GM23338 (cell line): ENCODE data around the gene NPIPB2.

Experiments
- EZH2 ChIP-seq: fragments of 200-600 bp; sonication (generic); IDR thresholded peaks from one replicate; pipeline ENCODE4 v1.8.0; 2017; ENCODE audit warnings: antibody characterized with exemption, mild to moderate bottlenecking, low read depth; ENCODE audit not compliant: unreplicated experiment
- EZH2phosphoT487 ChIP-seq: fragments of 200-600 bp; sonication (generic); IDR thresholded peaks from one replicate; pipeline ENCODE4 v1.8.1; 2018; ENCODE audit warnings: antibody characterized with exemption; ENCODE audit not compliant: unreplicated experiment
- JUNB ChIP-seq: IDR thresholded peaks from one replicate; pipeline ENCODE4 v1.6.1; 2016; ENCODE audit warnings: antibody characterized with exemption; ENCODE audit not compliant: unreplicated experiment
- POLR2AphosphoS5 ChIP-seq: IDR thresholded peaks from 2 replicates; pipeline ENCODE4 v1.6.1; 2016; ENCODE audit warnings: antibody characterized with exemption, low read depth
- ZNF331 ChIP-seq: fragments of 250-450 bp; sonication (Bioruptor Pico); IDR thresholded peaks from 2 replicates; pipeline ENCODE4 v1.5.0; 2020; ENCODE audit warnings: low read depth, mild to moderate bottlenecking, moderate library complexity
- TF ChIP-seq, protein P1 (sequence below), 2 experiments: fragments of 200-600 bp in 1 of 2; sonication (generic) in 1 of 2; conservative IDR thresholded peaks; 2 replicates each; pipeline versions ENCODE4 v1.5.1 to v1.6.1; 2016 to 2017; ENCODE audit warnings: antibody characterized with exemption in 2 of 2, low read depth in 2 of 2, mild to moderate bottlenecking in 2 of 2, moderate library complexity in 1 of 2

DNA sequence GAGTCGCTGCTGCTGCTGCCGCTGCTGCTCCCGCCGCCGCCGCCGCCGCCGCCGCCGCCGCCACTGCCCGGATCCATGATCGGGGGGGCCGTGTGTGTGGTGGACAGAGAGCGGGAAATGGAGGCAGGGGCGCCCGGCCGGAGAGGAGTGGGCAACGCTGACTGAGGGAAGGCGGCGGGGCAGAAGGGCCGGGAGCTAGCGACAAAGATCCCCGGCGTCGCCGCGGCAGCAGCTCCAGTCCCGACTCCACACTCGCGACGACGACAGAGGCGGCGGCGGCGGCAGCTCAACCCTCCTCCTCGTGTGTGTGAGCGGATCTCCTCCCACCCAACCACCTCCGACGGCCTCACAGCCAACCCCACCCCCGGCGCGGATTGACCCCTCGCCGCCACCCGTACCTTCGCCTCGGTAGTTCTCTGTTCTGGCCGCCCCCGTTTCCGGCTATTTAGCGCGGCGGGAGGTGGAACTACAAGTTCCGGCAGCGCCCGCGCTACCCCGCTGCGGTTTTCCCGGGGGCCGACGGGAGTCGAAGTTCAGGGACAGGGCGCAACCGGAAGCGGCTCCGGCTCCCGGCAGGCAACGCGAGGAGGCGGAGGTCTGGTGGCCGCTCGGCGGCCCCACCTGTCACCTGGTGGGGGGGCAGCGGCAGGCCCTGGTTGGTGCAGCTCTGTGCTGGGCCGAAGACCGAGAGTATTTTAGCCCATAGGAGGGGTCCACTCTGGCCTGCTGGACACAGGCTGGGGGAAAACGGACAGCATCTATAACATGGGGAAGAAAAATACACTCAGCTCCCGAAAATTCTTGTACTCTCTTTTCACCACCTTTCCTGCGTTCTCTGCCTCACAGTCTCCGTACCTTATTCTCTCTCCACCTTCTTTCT lies 26.0 kb downstream of the NPIPB2 start, which contains the start of gene GSPT1:
- TF ChIP-seq JUNB (no peak), EZH2phosphoT487 (no peak), POLR2AphosphoS5 (peak; percentile 93), EZH2 (no peak), ZNF331 (no peak)
- TF ChIP-seq, protein P1, sequence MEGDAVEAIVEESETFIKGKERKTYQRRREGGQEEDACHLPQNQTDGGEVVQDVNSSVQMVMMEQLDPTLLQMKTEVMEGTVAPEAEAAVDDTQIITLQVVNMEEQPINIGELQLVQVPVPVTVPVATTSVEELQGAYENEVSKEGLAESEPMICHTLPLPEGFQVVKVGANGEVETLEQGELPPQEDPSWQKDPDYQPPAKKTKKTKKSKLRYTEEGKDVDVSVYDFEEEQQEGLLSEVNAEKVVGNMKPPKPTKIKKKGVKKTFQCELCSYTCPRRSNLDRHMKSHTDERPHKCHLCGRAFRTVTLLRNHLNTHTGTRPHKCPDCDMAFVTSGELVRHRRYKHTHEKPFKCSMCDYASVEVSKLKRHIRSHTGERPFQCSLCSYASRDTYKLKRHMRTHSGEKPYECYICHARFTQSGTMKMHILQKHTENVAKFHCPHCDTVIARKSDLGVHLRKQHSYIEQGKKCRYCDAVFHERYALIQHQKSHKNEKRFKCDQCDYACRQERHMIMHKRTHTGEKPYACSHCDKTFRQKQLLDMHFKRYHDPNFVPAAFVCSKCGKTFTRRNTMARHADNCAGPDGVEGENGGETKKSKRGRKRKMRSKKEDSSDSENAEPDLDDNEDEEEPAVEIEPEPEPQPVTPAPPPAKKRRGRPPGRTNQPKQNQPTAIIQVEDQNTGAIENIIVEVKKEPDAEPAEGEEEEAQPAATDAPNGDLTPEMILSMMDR (conservative IDR thresholded peaks at IDR 0.05; ENCODE audit: low read depth in 2 of 2), result no peak
